Measurements from ENCODE around the gene RAB9A.

Gene RAB9A

GRCh38 chrX:13699183-13699826 is 10.4 kb downstream of the RAB9A start:
- H3K36me3 ChIP-seq (ENCODE audit: insufficient read depth, low read length): no peaks in the 10 kb centered on the region; the same call in 1 of the 2 replicates
- H3K27ac ChIP-seq: no peak overlapping the region
- H3K4me3 ChIP-seq: no peak overlapping the region
- H3K9me3 ChIP-seq (ENCODE audit: low read depth, low read length): no peaks in the 10 kb centered on the region
- no peak overlapping the region for H3K9ac ChIP-seq (ENCODE audit: insufficient read length)
- no peak for DNase-seq (ENCODE audit: low read depth, low spot score)
- TF ChIP-seq FOXP2 (optimal IDR thresholded peaks at IDR 0.05; ENCODE audit: control extremely low read depth, extremely low read length, insufficient read depth) (no peak), POLR2AphosphoS5 (IDR thresholded peaks at IDR 0.05; ENCODE audit: borderline replicate concordance, low read depth, low read length) (no peak), EZH2 (IDR thresholded peaks at IDR 0.05) (no peak)

GRCh38 chrX:13700380-13700779 is 11.5 kb downstream of the RAB9A start:
- Histone ChIP-seq H3K9me3 (ENCODE audit: low read depth, low read length) (no peaks in the 10 kb centered on the region), H3K9ac (ENCODE audit: insufficient read length) (no peak overlapping the region), H3K36me3 (ENCODE audit: insufficient read depth, low read length) (no peaks in the 10 kb centered on the region; the same call in 1 of the 2 replicates), H3K4me3 (no peak overlapping the region), H3K27ac (no peak overlapping the region)
- TF ChIP-seq POLR2AphosphoS5 (IDR thresholded peaks at IDR 0.05; ENCODE audit: borderline replicate concordance, low read depth, low read length) (no peak), FOXP2 (optimal IDR thresholded peaks at IDR 0.05; ENCODE audit: control extremely low read depth, extremely low read length, insufficient read depth) (no peak), EZH2 (IDR thresholded peaks at IDR 0.05) (no peak)
- no peak for DNase-seq (ENCODE audit: low read depth, low spot score)

GRCh38 chrX:13702111-13702789 is 13.3 kb downstream of the RAB9A start:
- no peak overlapping the region for H3K4me3 ChIP-seq
- no peak for DNase-seq (ENCODE audit: low read depth, low spot score)

GRCh38 chrX:13703135-13703534 is 14.2 kb downstream of the RAB9A start:
- Histone ChIP-seq H3K4me3 (no peak overlapping the region), H3K9ac (ENCODE audit: insufficient read length) (no peak overlapping the region), H3K27ac (no peak overlapping the region), H3K9me3 (ENCODE audit: low read depth, low read length) (no peaks in the 10 kb centered on the region), H3K36me3 (ENCODE audit: insufficient read depth, low read length) (peaks cover 8% of the 10 kb centered on the region; the same call in 1 of the 2 replicates)
- DNase-seq (ENCODE audit: low read depth, low spot score): no peak
- TF ChIP-seq POLR2AphosphoS5 (IDR thresholded peaks at IDR 0.05; ENCODE audit: borderline replicate concordance, low read depth, low read length) (no peak), FOXP2 (optimal IDR thresholded peaks at IDR 0.05; ENCODE audit: control extremely low read depth, extremely low read length, insufficient read depth) (no peak), EZH2 (IDR thresholded peaks at IDR 0.05) (no peak)

More at GRCh38 chrX:13702111-13702789, 13.3 kb downstream of the RAB9A start:
- TF ChIP-seq POLR2AphosphoS5 (IDR thresholded peaks at IDR 0.05; ENCODE audit: borderline replicate concordance, low read depth, low read length) (no peak), FOXP2 (optimal IDR thresholded peaks at IDR 0.05; ENCODE audit: control extremely low read depth, extremely low read length, insufficient read depth) (no peak), EZH2 (IDR thresholded peaks at IDR 0.05) (no peak)
- peaks cover 3% of the 10 kb centered on the region; the same call in 1 of the 2 replicates for H3K36me3 ChIP-seq (ENCODE audit: insufficient read depth, low read length)
- H3K27ac ChIP-seq: no peak overlapping the region
- H3K9me3 ChIP-seq (ENCODE audit: low read depth, low read length): no peaks in the 10 kb centered on the region
- no peak overlapping the region for H3K9ac ChIP-seq (ENCODE audit: insufficient read length)

- peaks cover 9% of the 10 kb centered on the region for H3K36me3 ChIP-seq (ENCODE audit: insufficient read depth, low read length)
- no peaks in the 10 kb centered on the region for H3K9me3 ChIP-seq (ENCODE audit: low read depth, low read length)
- H3K9ac ChIP-seq (ENCODE audit: insufficient read length): no peak overlapping the region
- no peak for DNase-seq (ENCODE audit: low read depth, low spot score)
- H3K27ac ChIP-seq: no peak overlapping the region
- TF ChIP-seq FOXP2 (optimal IDR thresholded peaks at IDR 0.05; ENCODE audit: control extremely low read depth, extremely low read length, insufficient read depth): no peak
- TF ChIP-seq POLR2AphosphoS5 (IDR thresholded peaks at IDR 0.05; ENCODE audit: borderline replicate concordance, low read depth, low read length): no peak
- no peak for TF ChIP-seq EZH2 (IDR thresholded peaks at IDR 0.05)
- H3K4me3 ChIP-seq: no peak overlapping the region
Observed at GRCh38 chrX:13703589-13703988, 14.7 kb downstream of the RAB9A start.

- Histone ChIP-seq H3K27ac (no peak overlapping the region), H3K36me3 (ENCODE audit: insufficient read depth, low read length) (peaks cover 61% of the 10 kb centered on the region), H3K9ac (ENCODE audit: insufficient read length) (no peak overlapping the region), H3K4me3 (no peak overlapping the region), H3K9me3 (ENCODE audit: low read depth, low read length) (no peaks in the 10 kb centered on the region)
- DNase-seq (ENCODE audit: low read depth, low spot score): no peak
- no peak for TF ChIP-seq POLR2AphosphoS5 (IDR thresholded peaks at IDR 0.05; ENCODE audit: borderline replicate concordance, low read depth, low read length)
- TF ChIP-seq FOXP2 (optimal IDR thresholded peaks at IDR 0.05; ENCODE audit: control extremely low read depth, extremely low read length, insufficient read depth): no peak
- TF ChIP-seq EZH2 (IDR thresholded peaks at IDR 0.05): no peak
Observed at GRCh38 chrX:13711141-13711540, 22.2 kb downstream of the RAB9A start.

- H3K9ac ChIP-seq (ENCODE audit: insufficient read length): no peak overlapping the region
- H3K36me3 ChIP-seq (ENCODE audit: insufficient read depth, low read length): peaks cover 62% of the 10 kb centered on the region
- TF ChIP-seq POLR2AphosphoS5 (IDR thresholded peaks at IDR 0.05; ENCODE audit: borderline replicate concordance, low read depth, low read length) (no peak), FOXP2 (optimal IDR thresholded peaks at IDR 0.05; ENCODE audit: control extremely low read depth, extremely low read length, insufficient read depth) (no peak), EZH2 (IDR thresholded peaks at IDR 0.05) (no peak)
Observed at GRCh38 chrX:13716455-13716854, 27.5 kb downstream of the RAB9A start.

GRCh38 chrX:13716905-13717304 is 28.0 kb downstream of the RAB9A start:
- H3K36me3 ChIP-seq (ENCODE audit: insufficient read depth, low read length): peaks cover 58% of the 10 kb centered on the region
- no peak for TF ChIP-seq EZH2 (IDR thresholded peaks at IDR 0.05)
- no peak for TF ChIP-seq FOXP2 (optimal IDR thresholded peaks at IDR 0.05; ENCODE audit: control extremely low read depth, extremely low read length, insufficient read depth)
- TF ChIP-seq POLR2AphosphoS5 (IDR thresholded peaks at IDR 0.05; ENCODE audit: borderline replicate concordance, low read depth, low read length): no peak
- no peak overlapping the region for H3K4me3 ChIP-seq
- no peaks in the 10 kb centered on the region for H3K9me3 ChIP-seq (ENCODE audit: low read depth, low read length)
- H3K9ac ChIP-seq (ENCODE audit: insufficient read length): no peak overlapping the region
- H3K27ac ChIP-seq: no peak overlapping the region
- no peak for DNase-seq (ENCODE audit: low read depth, low spot score)

More at GRCh38 chrX:13716455-13716854, 27.5 kb downstream of the RAB9A start:
- Histone ChIP-seq H3K4me3 (no peak overlapping the region), H3K9me3 (ENCODE audit: low read depth, low read length) (no peaks in the 10 kb centered on the region), H3K27ac (no peak overlapping the region)
- no peak for DNase-seq (ENCODE audit: low read depth, low spot score)
